ENCODE results near the gene PAX4.

The PAX4 gene

DNA sequence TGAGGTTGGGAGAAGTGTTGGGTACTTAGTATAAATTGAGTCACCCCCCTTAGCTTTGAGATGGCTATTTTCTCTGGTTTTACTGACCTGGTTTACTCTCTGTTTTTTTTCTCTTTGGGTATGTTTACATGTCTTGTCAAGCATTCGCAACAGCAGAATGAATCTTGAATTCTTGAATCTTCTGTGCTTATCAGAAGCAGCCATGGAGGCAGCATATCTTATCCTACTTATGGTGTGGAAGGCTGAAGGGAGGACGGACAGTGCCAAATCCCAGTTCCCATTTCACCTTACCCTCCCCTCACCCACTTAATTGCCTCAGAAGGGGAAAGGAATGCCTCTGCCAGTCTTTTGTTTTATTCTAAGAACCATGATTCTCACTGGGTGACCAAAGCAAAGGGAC lies 37.8 kb upstream of the PAX4 start:
- H3K4me3 ChIP-seq (ENCODE audit: low read depth, low read length): no peak overlapping the region
- TF ChIP-seq, protein P1, sequence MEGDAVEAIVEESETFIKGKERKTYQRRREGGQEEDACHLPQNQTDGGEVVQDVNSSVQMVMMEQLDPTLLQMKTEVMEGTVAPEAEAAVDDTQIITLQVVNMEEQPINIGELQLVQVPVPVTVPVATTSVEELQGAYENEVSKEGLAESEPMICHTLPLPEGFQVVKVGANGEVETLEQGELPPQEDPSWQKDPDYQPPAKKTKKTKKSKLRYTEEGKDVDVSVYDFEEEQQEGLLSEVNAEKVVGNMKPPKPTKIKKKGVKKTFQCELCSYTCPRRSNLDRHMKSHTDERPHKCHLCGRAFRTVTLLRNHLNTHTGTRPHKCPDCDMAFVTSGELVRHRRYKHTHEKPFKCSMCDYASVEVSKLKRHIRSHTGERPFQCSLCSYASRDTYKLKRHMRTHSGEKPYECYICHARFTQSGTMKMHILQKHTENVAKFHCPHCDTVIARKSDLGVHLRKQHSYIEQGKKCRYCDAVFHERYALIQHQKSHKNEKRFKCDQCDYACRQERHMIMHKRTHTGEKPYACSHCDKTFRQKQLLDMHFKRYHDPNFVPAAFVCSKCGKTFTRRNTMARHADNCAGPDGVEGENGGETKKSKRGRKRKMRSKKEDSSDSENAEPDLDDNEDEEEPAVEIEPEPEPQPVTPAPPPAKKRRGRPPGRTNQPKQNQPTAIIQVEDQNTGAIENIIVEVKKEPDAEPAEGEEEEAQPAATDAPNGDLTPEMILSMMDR (conservative IDR thresholded peaks at IDR 0.05; ENCODE audit: low read depth, low read length): no peak
- DNase-seq (ENCODE audit: low read depth): no peak

DNA sequence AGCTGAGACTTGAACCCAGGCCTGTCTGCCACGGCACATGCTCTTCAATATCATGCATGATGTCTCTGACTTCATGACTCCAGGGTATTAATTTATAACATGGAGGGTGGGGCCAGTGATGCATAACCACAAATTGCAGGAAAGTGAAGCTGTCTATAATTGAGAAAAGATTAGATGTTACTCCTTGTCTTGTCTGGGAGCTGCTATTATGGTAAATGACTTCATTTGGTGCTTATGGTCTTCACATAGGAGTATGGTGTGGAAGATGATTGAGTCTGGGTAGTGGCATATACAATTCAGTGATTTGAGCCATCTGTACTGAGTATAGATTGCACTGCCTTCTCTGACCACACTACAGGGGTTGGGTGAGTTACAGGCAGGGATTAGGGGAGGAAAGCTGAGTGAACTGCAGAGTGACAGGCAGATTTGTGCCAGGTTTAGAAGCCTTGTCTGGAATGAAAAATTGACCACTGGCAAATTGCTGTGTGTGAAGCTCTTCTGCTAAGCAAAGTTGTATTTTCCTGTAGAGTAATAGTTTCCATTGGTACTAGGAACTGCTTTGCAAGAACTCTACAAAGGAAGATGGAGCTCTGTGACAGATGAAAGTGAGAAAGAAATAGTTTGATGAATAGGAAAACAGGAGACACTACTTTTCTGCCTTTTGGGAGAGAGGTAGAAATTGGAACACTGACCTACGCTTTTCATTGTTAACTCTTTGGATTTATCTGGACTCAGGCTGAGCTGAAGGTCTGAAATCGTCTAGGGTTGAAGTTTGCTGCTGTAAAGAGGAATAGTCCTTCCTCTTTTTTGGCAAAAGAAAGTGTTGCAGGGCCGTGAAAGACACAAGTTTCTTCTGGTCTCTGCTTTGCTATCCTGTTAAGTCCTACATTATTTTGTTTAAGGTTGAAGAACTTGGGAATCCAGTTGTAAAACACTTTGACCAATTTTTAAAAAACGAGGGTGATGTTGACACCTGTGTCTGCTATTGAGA lies 36.8 kb upstream of the PAX4 start:
- peak; percentile 31 for DNase-seq (ENCODE audit: low read depth)
- TF ChIP-seq, protein P1 (conservative IDR thresholded peaks at IDR 0.05; ENCODE audit: low read depth, low read length): peak; percentile 17
- no peak overlapping the region for H3K4me3 ChIP-seq (ENCODE audit: low read depth, low read length)

DNA sequence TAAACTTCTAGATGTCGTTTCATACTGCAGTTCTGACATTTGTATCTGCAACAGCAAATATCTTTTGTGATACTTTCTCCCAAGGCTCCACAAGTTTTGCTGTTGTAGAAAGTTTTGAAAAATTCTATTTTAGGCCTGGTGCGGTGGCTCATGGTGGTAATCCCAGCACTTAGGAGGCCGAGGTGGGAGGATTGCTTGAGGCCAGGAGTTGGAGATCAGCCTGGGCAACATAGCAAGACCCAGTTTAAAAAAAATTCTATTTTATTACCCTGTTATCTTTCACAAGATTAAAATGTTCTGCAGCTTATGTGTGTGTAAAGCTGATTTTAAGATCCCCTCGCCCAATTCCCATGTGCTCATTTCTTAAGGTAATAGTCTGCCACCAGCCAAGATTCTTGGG lies 35.5 kb upstream of the PAX4 start:
- TF ChIP-seq, protein P1 (conservative IDR thresholded peaks at IDR 0.05; ENCODE audit: low read depth, low read length): no peak
- no peak for DNase-seq (ENCODE audit: low read depth)
- H3K4me3 ChIP-seq (ENCODE audit: low read depth, low read length): peak overlapping the region; percentile 99

DNA sequence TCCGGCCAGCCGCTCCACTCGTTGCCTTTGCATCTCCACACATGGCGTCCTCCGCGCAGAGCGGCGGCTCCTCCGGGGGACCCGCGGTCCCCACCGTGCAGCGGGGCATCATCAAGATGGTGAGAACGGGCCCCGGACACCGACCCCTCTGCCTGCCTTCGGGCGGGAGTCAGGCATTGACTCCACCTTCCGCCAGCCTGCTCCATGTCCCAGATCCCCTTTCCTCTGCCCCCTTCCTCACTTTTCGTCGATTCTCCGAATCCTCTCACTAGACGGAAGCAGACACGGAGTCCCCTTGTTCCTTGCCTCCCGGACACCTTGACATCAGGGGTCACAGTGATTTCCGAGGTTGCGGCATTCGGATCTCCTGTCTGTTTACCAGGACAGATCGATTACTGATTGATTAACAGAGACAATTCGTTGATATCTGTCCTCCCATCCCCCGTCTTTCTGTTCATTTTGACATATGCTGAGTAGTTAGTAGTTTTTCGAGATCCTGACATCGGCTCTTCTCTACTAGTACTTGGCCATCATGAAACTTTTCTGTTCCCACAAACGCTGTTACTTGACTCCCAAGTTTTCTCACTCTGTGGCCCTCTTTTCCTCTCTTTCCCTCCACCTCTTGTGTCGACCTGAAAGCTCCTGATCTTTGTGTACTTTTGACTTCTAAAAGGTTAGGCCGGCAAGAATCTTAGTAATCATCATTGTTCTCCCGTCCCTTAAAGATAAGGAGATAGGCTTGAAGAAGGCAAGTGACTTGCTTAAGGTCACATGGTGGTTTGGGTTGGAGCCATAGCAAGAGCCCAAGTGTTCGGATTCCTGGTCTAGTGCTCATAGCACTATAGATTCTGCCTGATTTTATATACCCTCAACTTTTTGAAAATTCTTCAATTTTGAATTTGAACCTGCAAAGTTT lies 34.6 kb upstream of the PAX4 start:
- TF ChIP-seq, protein P1 (conservative IDR thresholded peaks at IDR 0.05; ENCODE audit: low read depth, low read length): no peak
- peak overlapping the region; percentile 99 for H3K4me3 ChIP-seq (ENCODE audit: low read depth, low read length)
- DNase-seq (ENCODE audit: low read depth): peak; percentile 55

DNA sequence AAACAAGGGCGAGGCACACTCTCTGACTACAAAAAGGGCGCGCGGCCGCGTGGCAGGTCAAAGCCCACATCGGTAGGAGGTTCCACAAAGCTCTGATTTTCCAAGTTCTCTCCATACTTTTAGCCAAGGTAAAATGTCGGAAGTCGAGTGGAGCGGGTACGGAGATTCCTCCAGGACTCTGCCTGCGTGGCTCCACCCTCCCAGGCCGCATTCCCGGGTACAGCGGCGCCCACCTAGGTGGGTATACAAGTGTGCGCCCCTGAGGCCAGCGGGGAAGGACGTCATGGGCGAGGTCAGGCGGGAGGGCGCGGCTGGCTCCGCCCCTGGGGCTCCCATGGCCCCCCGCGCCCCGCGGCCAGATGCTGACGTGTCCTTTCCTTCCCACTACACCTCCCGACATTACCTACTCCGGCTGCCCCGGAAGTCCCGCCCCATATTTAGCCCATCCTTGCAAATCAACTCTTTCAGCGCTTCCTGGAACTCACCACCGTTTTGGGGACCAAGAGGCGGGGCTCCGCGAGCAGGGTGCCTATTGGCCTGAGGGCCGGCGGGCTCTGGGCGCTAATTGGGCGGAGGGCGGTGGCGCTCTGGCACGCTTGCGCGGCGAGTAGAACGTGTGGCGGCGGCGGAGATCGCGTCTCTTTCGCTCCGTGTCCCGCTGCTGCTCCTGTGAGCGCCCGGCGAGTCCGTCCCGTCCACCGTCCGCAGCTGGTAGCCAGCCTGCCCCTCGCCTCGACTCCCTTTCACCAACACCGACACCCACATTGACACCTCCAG lies 33.8 kb upstream of the PAX4 start, which contains the start of gene SND1:
TSS of gene SND1 (plus strand) at position 639 of the 777 bp plus-strand sequence. CDS start 180 bp downstream, outside the sequence.
- TF ChIP-seq, protein P1 (conservative IDR thresholded peaks at IDR 0.05; ENCODE audit: low read depth, low read length): no peak
- peak within 1 kb of the TSS; percentile 99 for H3K4me3 ChIP-seq (ENCODE audit: low read depth, low read length)

DNA sequence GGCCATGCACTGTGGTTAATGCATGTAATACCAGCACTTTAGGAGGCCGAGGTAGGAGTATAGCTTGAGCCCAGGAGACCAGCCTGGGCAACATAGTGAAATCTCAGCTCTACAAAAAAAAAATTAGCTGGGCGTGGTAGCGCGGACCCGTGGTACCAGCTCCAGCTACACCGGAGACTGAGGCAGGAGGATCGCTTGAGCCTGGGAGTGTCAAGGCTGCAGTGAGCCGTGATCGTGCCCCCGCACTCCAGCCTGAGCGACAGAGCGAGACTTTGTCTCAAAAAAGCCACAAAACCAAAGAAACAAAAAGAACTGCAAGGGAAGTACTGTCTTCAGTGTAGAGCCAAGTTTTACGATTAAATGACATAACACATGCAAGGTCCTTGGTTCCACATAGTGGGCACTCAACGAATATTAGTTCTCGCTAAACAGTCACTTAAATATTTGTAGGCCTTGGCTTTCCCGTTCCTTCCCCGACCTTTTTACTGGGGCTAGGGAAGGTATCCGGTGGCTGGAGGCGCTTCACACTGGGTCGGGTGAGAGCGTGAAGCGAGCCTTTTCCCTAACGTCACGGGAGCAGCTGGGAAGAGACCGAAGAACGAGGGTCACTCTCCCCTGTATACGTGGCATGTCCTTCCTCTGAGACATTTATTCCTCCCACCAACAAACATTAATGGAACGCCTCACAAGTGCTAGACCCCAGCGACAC lies 33.1 kb upstream of the PAX4 start:
- H3K4me3 ChIP-seq (ENCODE audit: low read depth, low read length): peak overlapping the region; percentile 99
- DNase-seq (ENCODE audit: low read depth): peak; percentile 62
- TF ChIP-seq, protein P1 (conservative IDR thresholded peaks at IDR 0.05; ENCODE audit: low read depth, low read length): no peak

More for the DNA sequence above, 33.8 kb upstream of the PAX4 start, which contains the start of gene SND1:
- peak; percentile 99 for DNase-seq (ENCODE audit: low read depth)

All from choroid plexus epithelial cell (primary cell).